GM12878 (cell line): ENCODE data around the gene KLK3. TPM values are rescaled to one million over a fixed set of nuclear protein-coding genes. Genes with fewer than 3 reads are reported as not detected.

ENCODE experiments used
- ATAC-seq: fragments of 200-7000 bp; cut with Tn5 transposase; 3 replicates; pipeline ENCODE4 v1.9.1; 2020; ENCODE audit warnings: mild to moderate bottlenecking, moderate library complexity
- BruUV-seq: library from RNA; stranded (reverse); fragments of 400-500 nt; replicated peaks from 2 replicates; lab custom pipeline; 2021; lab: Mats Ljungman, UMichigan
- CTCF ChIA-PET: fragments of 300-600 bp; sonication (Branson Sonifier 250); formaldehyde crosslinking; extraction: SDS; loops from one replicate; lab custom pipeline; 2021; ENCODE audit warnings: inconsistent platforms; lab: Yijun Ruan, JAX
- POLR2A ChIA-PET: fragments of 350-600 bp; formaldehyde crosslinking; extraction: SDS; loops from one replicate; lab custom pipeline; 2021; ENCODE audit warnings: inconsistent platforms; lab: Charles Lee
- RAD21 ChIA-PET: fragments of 300-600 bp; sonication (Branson Sonifier 250); formaldehyde crosslinking; loops from one replicate; lab custom pipeline; 2023; ENCODE audit warnings: antibody characterized with exemption; ENCODE audit not compliant: unreplicated experiment; lab: Charles Lee
- SMC1A ChIA-PET: fragments of 300-600 bp; sonication (Branson Sonifier 250); formaldehyde crosslinking; loops from one replicate; lab custom pipeline; 2023; ENCODE audit not compliant: unreplicated experiment, uncharacterized antibody; lab: Charles Lee
- DNase-seq: peaks from one replicate; pipeline ENCODE4 v3.0.0-alpha.2; 2011; ENCODE audit warnings: low read depth, low spot score
- FAIRE-seq: peaks from 3 replicates; lab custom pipeline; 2011; peaks lifted over from hg19 to GRCh38; lab: Jason Lieb, UNC
- H2AFZ ChIP-seq: 2 replicates; pipeline ENCODE4 v1.6.0; 2011; ENCODE audit warnings: low read depth, low read length, control low read depth; ENCODE audit not compliant: control insufficient read depth
- H3K27ac ChIP-seq: 2 replicates; pipeline ENCODE4 v1.5.1; 2011; ENCODE audit warnings: control low read depth; ENCODE audit not compliant: control insufficient read depth, insufficient read depth
- H3K27me3 ChIP-seq, 2 experiments: replicated peaks in 1 of 2; 2 replicates each; pipeline versions ENCODE4 v1.6.0 to v1.6.1; 2011; ENCODE audit warnings: low read length in 1 of 2; ENCODE audit not compliant: control insufficient read depth in 2 of 2, insufficient read depth in 2 of 2
- H3K36me3 ChIP-seq, 2 experiments: 2 replicates each; pipeline ENCODE4 v1.5.1; 2011; ENCODE audit warnings: low read length in 1 of 2; ENCODE audit not compliant: control insufficient read depth in 2 of 2, insufficient read depth in 2 of 2
- H3K4me1 ChIP-seq: 2 replicates; pipeline ENCODE4 v1.6.1; 2011; ENCODE audit warnings: mild to moderate bottlenecking, low read length, moderate library complexity, mixed read lengths; ENCODE audit not compliant: control insufficient read depth, insufficient read depth
- H3K4me2 ChIP-seq: 2 replicates; pipeline ENCODE4 v1.6.0; 2011; ENCODE audit warnings: control low read depth; ENCODE audit not compliant: control insufficient read depth, insufficient read depth
- H3K4me3 ChIP-seq: fragments of 200-600 bp; sonication (generic); 2 replicates; pipeline ENCODE4 v1.5.1; 2016
- H3K79me2 ChIP-seq: 2 replicates; pipeline ENCODE4 v1.6.0; 2011; ENCODE audit warnings: low read length; ENCODE audit not compliant: control insufficient read depth, insufficient read depth
- H3K9ac ChIP-seq: 2 replicates; pipeline ENCODE4 v1.8.0; 2011; ENCODE audit warnings: low read length, control low read depth, mixed read lengths; ENCODE audit not compliant: control insufficient read depth, insufficient read depth
- H3K9me3 ChIP-seq: replicated peaks from 3 replicates; pipeline ENCODE4 v1.5.1; 2011; ENCODE audit warnings: mild to moderate bottlenecking, low read length; ENCODE audit not compliant: control insufficient read depth, insufficient read depth
- H4K20me1 ChIP-seq: 2 replicates; pipeline ENCODE4 v1.6.0; 2011; ENCODE audit not compliant: control insufficient read depth, insufficient read depth
- BMI1 ChIP-seq: fragments of 450-650 bp; IDR thresholded peaks from 2 replicates; pipeline ENCODE4 v1.6.1; 2016; ENCODE audit warnings: mild to moderate bottlenecking, moderate library complexity, borderline replicate concordance
- E4F1 ChIP-seq: fragments of 450-650 bp; IDR thresholded peaks from 2 replicates; pipeline ENCODE4 v1.6.1; 2018; ENCODE audit warnings: borderline replicate concordance, mild to moderate bottlenecking; ENCODE audit not compliant: partially characterized antibody
- EZH2 ChIP-seq: IDR thresholded peaks from 2 replicates; pipeline ENCODE4 v1.6.1; 2012; ENCODE audit warnings: low read depth, mild to moderate bottlenecking, control low read depth, inconsistent platforms, low read length, borderline replicate concordance; ENCODE audit not compliant: control insufficient read depth
- FOS ChIP-seq: IDR thresholded peaks from 3 replicates; pipeline ENCODE4 v1.6.1; 2011; ENCODE audit warnings: borderline replicate concordance; ENCODE audit not compliant: insufficient read length; ENCODE audit errors: extremely low read depth
- GABPA ChIP-seq: IDR thresholded peaks from 2 replicates; pipeline ENCODE4 v1.6.1; 2014; ENCODE audit warnings: antibody characterized with exemption, low read depth, mild to moderate bottlenecking, inconsistent platforms
- HDAC6 ChIP-seq: fragments of 200-600 bp; sonication (generic); IDR thresholded peaks from one replicate; pipeline ENCODE4 v1.8.0; 2017; ENCODE audit warnings: antibody characterized with exemption; ENCODE audit not compliant: unreplicated experiment
- LARP7 ChIP-seq: fragments of 450-650 bp; IDR thresholded peaks from 2 replicates; pipeline ENCODE4 v1.6.1; 2017; ENCODE audit warnings: mild to moderate bottlenecking
- MAX ChIP-seq: IDR thresholded peaks from 2 replicates; pipeline ENCODE4 v1.6.1; 2012; ENCODE audit warnings: low read depth, low read length, improper control_type of control experiment
- PKNOX1 ChIP-seq: fragments of 450-650 bp; IDR thresholded peaks from 2 replicates; pipeline ENCODE4 v1.6.1; 2016; ENCODE audit warnings: mild to moderate bottlenecking
- RUNX3 ChIP-seq: IDR thresholded peaks from 2 replicates; pipeline ENCODE4 v1.6.1; 2012; ENCODE audit warnings: low read length, inconsistent platforms
- SP1 ChIP-seq: IDR thresholded peaks from one replicate; pipeline ENCODE4 v1.6.1; 2011; ENCODE audit warnings: low read depth, low read length
- YY1 ChIP-seq: IDR thresholded peaks from 2 replicates; pipeline ENCODE4 v1.6.1; 2011; ENCODE audit warnings: low read depth, mild to moderate bottlenecking, low read length
- ZNF24 ChIP-seq: fragments of 450-650 bp; IDR thresholded peaks from 2 replicates; pipeline ENCODE4 v1.6.1; 2017; ENCODE audit warnings: antibody characterized with exemption, mild to moderate bottlenecking
- WGBS: methylation state at CpG from one replicate; pipeline ENCODE4 v1.1.6; 2016; ENCODE audit warnings: low lambda C conversion rate; ENCODE audit not compliant: insufficient replicate concordance, insufficient coverage; ENCODE audit errors: missing lambda C conversion rate; 5-methylcytosine and 5-hydroxymethylcytosine counted together
- in situ Hi-C: fragments of 300-500 bp; cut with MboI; formaldehyde crosslinking; loops from 9 replicates; pipeline ENCODE4 v1.14.3; 2018; ENCODE audit warnings: mixed read lengths
- intact Hi-C: fragments of 100-400 bp; cut with micrococcal nuclease; formaldehyde crosslinking; loops from one replicate; pipeline ENCODE4 v1.14.2; 2022; ENCODE audit not compliant: unreplicated experiment
- polyA plus RNA-seq, 11 experiments: library from polyadenylated mRNA; depleted of rRNA in 4 of 11; unstranded in 6 of 11; stranded (reverse) in 5 of 11; fragments of >200 nt; fragmentation: Nextera tagmentation in 4 of 11; fragmentation: Illumina TruSeq in 1 of 11; extraction: Ambion mirVana in 4 of 11; extraction: Trizol in 1 of 11; gene quantifications; 1 replicate in 1 of 11; 2 replicates in 10 of 11; pipeline versions ENCODE4 v1.2.1 to v1.2.3, GENCODE V29; 2011 to 2016; ENCODE audit warnings: inconsistent platforms in 2 of 11, missing spikeins in 2 of 11, low read depth in 1 of 11
- total RNA-seq, 4 experiments: library from RNA; depleted of rRNA in 3 of 4; stranded (reverse); fragments of >200 nt in 3 of 4; fragmentation: Illumina TruSeq in 1 of 4; extraction: Trizol in 1 of 4; gene quantifications; 2 replicates each; pipeline versions ENCODE4 v1.2.1 to v1.2.3, GENCODE V29; 2013 to 2021
- TF ChIP-seq, protein P1 (sequence below): fragments of 450-650 bp; IDR thresholded peaks from 2 replicates; pipeline ENCODE4 v1.6.1; 2017; ENCODE audit warnings: mild to moderate bottlenecking, moderate library complexity

KLK3 gene
- total and polyA plus RNA-seq, 10 of the 15 experiments (the other 5 are each of a cell fraction or from before 2014, with no cell fraction given): 0.31 TPM; not detected in 9

DNA sequence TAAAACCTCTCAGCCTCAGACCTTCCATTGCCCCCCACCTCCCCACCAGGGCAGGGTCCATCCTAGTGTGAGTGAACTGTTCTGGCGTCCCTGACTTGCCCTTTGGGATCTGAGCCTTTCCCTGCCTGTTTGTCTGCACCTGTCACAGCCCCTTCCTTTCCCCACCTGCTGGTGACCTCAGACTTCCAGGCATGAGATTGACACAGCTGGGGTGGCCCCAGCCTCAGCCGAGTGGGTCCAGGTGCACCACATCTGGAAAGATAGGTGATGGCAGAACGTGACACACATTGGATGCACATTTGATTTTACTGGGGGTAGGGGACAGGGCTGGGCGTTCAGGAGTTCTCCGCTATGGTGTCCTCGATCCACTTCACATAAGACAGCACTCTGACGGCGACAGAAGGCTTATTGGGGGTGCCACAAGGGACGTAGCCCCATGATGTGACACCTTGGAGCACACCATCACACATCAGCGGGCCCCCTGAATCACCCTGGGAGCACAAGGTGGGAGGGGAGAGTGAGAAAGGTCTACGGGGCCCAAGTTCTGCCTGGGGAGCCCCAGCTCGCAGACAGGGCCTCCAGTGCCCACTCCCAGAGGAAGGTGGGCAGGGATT lies 35.7 kb upstream of the KLK3 start (continued):
- peak; percentile 64 for TF ChIP-seq PKNOX1

- in situ Hi-C loops (loop anchor here (10.0 kb wide), 1 partner anchor 545 kb away; the partner anchor contains the start of genes CLDND2 and ETFB), intact Hi-C loops (loop anchor here (2.0 kb wide), 1 partner anchor 15 kb away; no protein-coding TSS in a partner anchor)
- FAIRE-seq: no peak
- TF ChIP-seq BMI1 (no peak), HDAC6 (no peak), LARP7 (no peak), EZH2 (no peak), RUNX3 (no peak), ZNF24 (no peak), YY1 (no peak), E4F1 (no peak), GABPA (no peak), SP1 (no peak), FOS (no peak), MAX (no peak)
- TF ChIP-seq, protein P1, sequence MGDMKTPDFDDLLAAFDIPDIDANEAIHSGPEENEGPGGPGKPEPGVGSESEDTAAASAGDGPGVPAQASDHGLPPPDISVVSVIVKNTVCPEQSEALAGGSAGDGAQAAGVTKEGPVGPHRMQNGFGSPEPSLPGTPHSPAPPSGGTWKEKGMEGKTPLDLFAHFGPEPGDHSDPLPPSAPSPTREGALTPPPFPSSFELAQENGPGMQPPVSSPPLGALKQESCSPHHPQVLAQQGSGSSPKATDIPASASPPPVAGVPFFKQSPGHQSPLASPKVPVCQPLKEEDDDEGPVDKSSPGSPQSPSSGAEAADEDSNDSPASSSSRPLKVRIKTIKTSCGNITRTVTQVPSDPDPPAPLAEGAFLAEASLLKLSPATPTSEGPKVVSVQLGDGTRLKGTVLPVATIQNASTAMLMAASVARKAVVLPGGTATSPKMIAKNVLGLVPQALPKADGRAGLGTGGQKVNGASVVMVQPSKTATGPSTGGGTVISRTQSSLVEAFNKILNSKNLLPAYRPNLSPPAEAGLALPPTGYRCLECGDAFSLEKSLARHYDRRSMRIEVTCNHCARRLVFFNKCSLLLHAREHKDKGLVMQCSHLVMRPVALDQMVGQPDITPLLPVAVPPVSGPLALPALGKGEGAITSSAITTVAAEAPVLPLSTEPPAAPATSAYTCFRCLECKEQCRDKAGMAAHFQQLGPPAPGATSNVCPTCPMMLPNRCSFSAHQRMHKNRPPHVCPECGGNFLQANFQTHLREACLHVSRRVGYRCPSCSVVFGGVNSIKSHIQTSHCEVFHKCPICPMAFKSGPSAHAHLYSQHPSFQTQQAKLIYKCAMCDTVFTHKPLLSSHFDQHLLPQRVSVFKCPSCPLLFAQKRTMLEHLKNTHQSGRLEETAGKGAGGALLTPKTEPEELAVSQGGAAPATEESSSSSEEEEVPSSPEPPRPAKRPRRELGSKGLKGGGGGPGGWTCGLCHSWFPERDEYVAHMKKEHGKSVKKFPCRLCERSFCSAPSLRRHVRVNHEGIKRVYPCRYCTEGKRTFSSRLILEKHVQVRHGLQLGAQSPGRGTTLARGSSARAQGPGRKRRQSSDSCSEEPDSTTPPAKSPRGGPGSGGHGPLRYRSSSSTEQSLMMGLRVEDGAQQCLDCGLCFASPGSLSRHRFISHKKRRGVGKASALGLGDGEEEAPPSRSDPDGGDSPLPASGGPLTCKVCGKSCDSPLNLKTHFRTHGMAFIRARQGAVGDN: no peak
These were observed 35.1 kb upstream of the KLK3 start for GRCh38 chr19:50819636-50820035.

More at GRCh38 chr19:50819636-50820035, 35.1 kb upstream of the KLK3 start:
- H3K79me2 ChIP-seq: peaks cover 4% of the 10 kb centered on the region
- 0 out of 2 replicates have a peak overlapping the region, but pooled peaks have one; percentile 17 for H3K9ac ChIP-seq
- CTCF ChIA-PET: interaction anchor here (0.6 to 2.7 kb wide), 7 partner anchors 14 to 78 kb away, joined by 3 to 15 read pairs (median 5); partner anchors contain the start of gene KLK15
- H2AFZ ChIP-seq: no peak overlapping the region
- SMC1A ChIA-PET: interaction anchor here (0.6 to 4.6 kb wide), 7 partner anchors 12 to 101 kb away, joined by 3 to 16 read pairs (median 4); no protein-coding TSS in a partner anchor
- no peaks in the 10 kb centered on the region for H3K27me3 ChIP-seq
- peak overlapping the region; percentile 97 for H3K4me3 ChIP-seq
- no peaks in the 10 kb centered on the region for H4K20me1 ChIP-seq
- ATAC-seq (no peak), DNase-seq (no peak)
- no TSS peak for BruUV-seq
- H3K27ac ChIP-seq: no peak overlapping the region; the same call in 1 of the 2 replicates
- peaks cover 3% of the 10 kb centered on the region; the same call in 2 of the 3 replicates for H3K9me3 ChIP-seq
- no peaks in the 10 kb centered on the region for H3K36me3 ChIP-seq
- RAD21 ChIA-PET: interaction anchor here (0.8 to 2.4 kb wide), 8 partner anchors 15 to 490 kb away, joined by 3 to 11 read pairs (median 6); partner anchors contain the start of gene KCNC3
- H3K4me1 ChIP-seq: peaks cover 36% of the 10 kb centered on the region
- H3K4me2 ChIP-seq: peak overlapping the region; percentile 84
- POLR2A ChIA-PET: interaction anchor here (0.7 to 2.9 kb wide), 6 partner anchors 15 to 477 kb away, joined by 3 to 19 read pairs (median 4); no protein-coding TSS in a partner anchor
- WGBS: 36% methylated on average over 7 of the region's 8 CpGs
